Cardiac muscle cell (in vitro differentiated cells and primary cell): ENCODE data around the gene VN1R5. TPM values are rescaled to one million over a fixed set of nuclear protein-coding genes. Genes with fewer than 3 reads are reported as not detected.

Source experiments
- DNase-seq, 2 donors: peaks; one replicate each; pipeline versions ENCODE4 v3.0.0 to v3.0.0-alpha.2; 2010 to 2017; ENCODE audit warnings: low read depth in 1 of 2, low spot score in 1 of 2
- H3K27ac ChIP-seq: fragments of 200-600 bp; sonication (generic); 2 replicates; pipeline ENCODE4 v1.5.1; 2016
- H3K27me3 ChIP-seq: fragments of 200-600 bp; sonication (generic); 2 replicates; pipeline ENCODE4 v1.6.0; 2016; ENCODE audit warnings: control low read depth
- H3K36me3 ChIP-seq: fragments of 200-600 bp; sonication (generic); 2 replicates; pipeline ENCODE4 v1.5.1; 2016; ENCODE audit warnings: control low read depth
- H3K4me1 ChIP-seq: fragments of 200-600 bp; sonication (generic); 2 replicates; pipeline ENCODE4 v1.8.1; 2017; ENCODE audit warnings: low read depth, mild to moderate bottlenecking, mixed run types
- H3K4me3 ChIP-seq: fragments of 200-600 bp; sonication (generic); 2 replicates; pipeline ENCODE4 v1.5.1; 2016; ENCODE audit warnings: mild to moderate bottlenecking
- H3K9me3 ChIP-seq: fragments of 200-600 bp; sonication (generic); 2 replicates; pipeline ENCODE4 v1.5.1; 2017; ENCODE audit warnings: low read depth, mild to moderate bottlenecking, control low read depth
- CTCF ChIP-seq: IDR thresholded peaks from 2 replicates; pipeline ENCODE4 v1.5.1; 2012; ENCODE audit warnings: low read depth, mild to moderate bottlenecking, low read length
- polyA plus RNA-seq: library from polyadenylated mRNA; unstranded; fragments of >200 nt; fragmentation: Nextera tagmentation; extraction: Ambion mirVana; gene quantifications from 2 replicates; pipeline ENCODE4 v1.2.1, GENCODE V29; 2016
- total RNA-seq: library from RNA; depleted of rRNA; stranded (reverse); fragments of >200 nt; gene quantifications from 2 replicates; pipeline ENCODE4 v1.2.3, GENCODE V29; 2016

Gene VN1R5
- total and polyA plus RNA-seq, 2 experiments from 2014 or later = not detected

GRCh38 chr1:247228133-247228532 is 27.7 kb upstream of the VN1R5 start:
- no peaks in the 10 kb centered on the region for H3K27me3 ChIP-seq
- H3K9me3 ChIP-seq = no peaks in the 10 kb centered on the region
- H3K4me3 ChIP-seq = no peak overlapping the region
- TF ChIP-seq CTCF = no peak
- no peaks in the 10 kb centered on the region for H3K4me1 ChIP-seq
- DNase-seq = peak in 1 of 2 donors; percentile 25
- no peaks in the 10 kb centered on the region for H3K36me3 ChIP-seq
- H3K27ac ChIP-seq = no peak overlapping the region

- DNase-seq = no peak
- Histone ChIP-seq H3K27ac (no peak overlapping the region), H3K4me3 (no peak overlapping the region), H3K36me3 (no peaks in the 10 kb centered on the region), H3K9me3 (no peaks in the 10 kb centered on the region), H3K27me3 (no peaks in the 10 kb centered on the region), H3K4me1 (no peaks in the 10 kb centered on the region)
- TF ChIP-seq CTCF = no peak
Measured at GRCh38 chr1:247241691-247242090, 14.2 kb upstream of the VN1R5 start.

GRCh38 chr1:247243524-247244137 is 12.2 kb upstream of the VN1R5 start:
- no peak for DNase-seq

GRCh38 chr1:247246325-247247115 is 9.4 kb upstream of the VN1R5 start:
- Histone ChIP-seq H3K27ac (no peak overlapping the region), H3K4me1 (no peaks in the 10 kb centered on the region), H3K36me3 (no peaks in the 10 kb centered on the region), H3K9me3 (no peaks in the 10 kb centered on the region), H3K27me3 (no peaks in the 10 kb centered on the region), H3K4me3 (no peak overlapping the region)
- TF ChIP-seq CTCF = no peak
- DNase-seq = no peak

More at GRCh38 chr1:247243524-247244137, 12.2 kb upstream of the VN1R5 start:
- H3K27me3 ChIP-seq = no peaks in the 10 kb centered on the region
- H3K4me3 ChIP-seq = no peak overlapping the region
- TF ChIP-seq CTCF = no peak
- H3K4me1 ChIP-seq = no peaks in the 10 kb centered on the region
- no peak overlapping the region for H3K27ac ChIP-seq
- H3K9me3 ChIP-seq = no peaks in the 10 kb centered on the region
- no peaks in the 10 kb centered on the region for H3K36me3 ChIP-seq

GRCh38 chr1:247247568-247247967 is 8.3 kb upstream of the VN1R5 start:
- no peaks in the 10 kb centered on the region for H3K9me3 ChIP-seq
- no peak overlapping the region for H3K4me3 ChIP-seq
- TF ChIP-seq CTCF = no peak

More at GRCh38 chr1:247247568-247247967, 8.3 kb upstream of the VN1R5 start:
- Histone ChIP-seq H3K27me3 (no peaks in the 10 kb centered on the region), H3K4me1 (no peaks in the 10 kb centered on the region), H3K27ac (no peak overlapping the region), H3K36me3 (no peaks in the 10 kb centered on the region)
- no peak for DNase-seq
